Measurements from ENCODE around the gene PPBP.

Gene PPBP

GRCh38 chr4:74013264-74013663 is 25.3 kb upstream of the PPBP start:
- no peak for DNase-seq (ENCODE audit: low read depth)

GRCh38 chr4:74012130-74012529 is 24.1 kb upstream of the PPBP start:
- no peak for DNase-seq (ENCODE audit: low read depth)
- no peak for TF ChIP-seq CTCF (conservative IDR thresholded peaks at IDR 0.05; ENCODE audit: low read depth, low read length)
- no peak overlapping the region for H3K4me3 ChIP-seq (ENCODE audit: low read length)

More at GRCh38 chr4:74013264-74013663, 25.3 kb upstream of the PPBP start:
- no peak for TF ChIP-seq CTCF (conservative IDR thresholded peaks at IDR 0.05; ENCODE audit: low read depth, low read length)
- no peak overlapping the region for H3K4me3 ChIP-seq (ENCODE audit: low read length)

GRCh38 chr4:74009307-74009706 is 21.3 kb upstream of the PPBP start:
- no peak for TF ChIP-seq CTCF (conservative IDR thresholded peaks at IDR 0.05; ENCODE audit: low read depth, low read length)
- no peak for DNase-seq (ENCODE audit: low read depth)
- no peak overlapping the region for H3K4me3 ChIP-seq (ENCODE audit: low read length)

GRCh38 chr4:74006009-74006476 is 18.1 kb upstream of the PPBP start:
- TF ChIP-seq CTCF (conservative IDR thresholded peaks at IDR 0.05; ENCODE audit: low read depth, low read length), result no peak
- H3K4me3 ChIP-seq (ENCODE audit: low read length), result no peak overlapping the region
- no peak for DNase-seq (ENCODE audit: low read depth)

GRCh38 chr4:74005528-74005927 is 17.5 kb upstream of the PPBP start:
- TF ChIP-seq CTCF (conservative IDR thresholded peaks at IDR 0.05; ENCODE audit: low read depth, low read length), result no peak
- no peak overlapping the region for H3K4me3 ChIP-seq (ENCODE audit: low read length)
- no peak for DNase-seq (ENCODE audit: low read depth)

GRCh38 chr4:74004668-74005067 is 16.7 kb upstream of the PPBP start:
- no peak for DNase-seq (ENCODE audit: low read depth)
- no peak overlapping the region for H3K4me3 ChIP-seq (ENCODE audit: low read length)
- TF ChIP-seq CTCF (conservative IDR thresholded peaks at IDR 0.05; ENCODE audit: low read depth, low read length), result no peak

- no peak for DNase-seq (ENCODE audit: low read depth)
- TF ChIP-seq CTCF (conservative IDR thresholded peaks at IDR 0.05; ENCODE audit: low read depth, low read length), result no peak
- no peak overlapping the region for H3K4me3 ChIP-seq (ENCODE audit: low read length)
Measured at GRCh38 chr4:74000301-74000700, 12.3 kb upstream of the PPBP start.

Measured in retinal pigment epithelial cell (primary cell).